Caco-2 (cell line): ENCODE results near the gene ACLY. TPM values are rescaled to one million over a fixed set of nuclear protein-coding genes. Genes with fewer than 3 reads are reported as not detected.

Experiments used
- BruUV-seq: library from RNA; stranded (reverse); fragments of 400-500 nt; replicated peaks from 2 replicates; lab custom pipeline; 2021; lab: Mats Ljungman, UMichigan
- CTCF ChIA-PET: fragments of 300-600 bp; sonication (Branson Sonifier 250); formaldehyde crosslinking; loops from one replicate; lab custom pipeline; 2022; ENCODE audit warnings: antibody characterized with exemption; lab: Charles Lee
- POLR2A ChIA-PET: fragments of 300-600 bp; sonication (Branson Sonifier 250); formaldehyde crosslinking; loops from one replicate; lab custom pipeline; 2022; ENCODE audit warnings: antibody characterized with exemption; lab: Charles Lee
- DNase-seq, 2 experiments: peaks; one replicate each; pipeline versions ENCODE4 v3.0.0 to v3.0.0-alpha.2; 2020 to 2022
- H3K27me3 ChIP-seq: replicated peaks from 2 replicates; pipeline ENCODE4 v1.6.0; 2011; ENCODE audit warnings: low read length; ENCODE audit not compliant: control insufficient read depth, insufficient read depth
- H3K36me3 ChIP-seq: 2 replicates; pipeline ENCODE4 v1.5.1; 2011; ENCODE audit warnings: low read length; ENCODE audit not compliant: control insufficient read depth, insufficient read depth
- H3K4me1 ChIP-seq: fragments of 250-450 bp; sonication (Bioruptor Pico); 2 replicates; pipeline ENCODE4 v1.5.1; 2020; ENCODE audit warnings: mild to moderate bottlenecking
- H3K4me3 ChIP-seq: 2 replicates; pipeline ENCODE4 v1.5.1; 2011; ENCODE audit warnings: low read depth, mild to moderate bottlenecking, control low read depth, low read length
- H3K9me3 ChIP-seq: fragments of 250-450 bp; sonication (Bioruptor Pico); 2 replicates; pipeline ENCODE4 v1.5.1; 2020; ENCODE audit warnings: mild to moderate bottlenecking, moderate library complexity
- H3K27ac Mint-ChIP-seq: one replicate; pipeline ENCODE4 v1.8.0; 2022; ENCODE audit warnings: mixed read lengths; ENCODE audit not compliant: unreplicated experiment
- H3K27me3 Mint-ChIP-seq: one replicate; pipeline ENCODE4 v1.8.0; 2022; ENCODE audit warnings: mixed read lengths; ENCODE audit not compliant: insufficient read depth, unreplicated experiment
- H3K36me3 Mint-ChIP-seq: one replicate; pipeline ENCODE4 v1.8.0; 2022; ENCODE audit warnings: mild to moderate bottlenecking, mixed read lengths; ENCODE audit not compliant: insufficient read depth, unreplicated experiment
- H3K4me1 Mint-ChIP-seq: one replicate; pipeline ENCODE4 v1.8.0; 2022; ENCODE audit warnings: low read depth, mixed read lengths; ENCODE audit not compliant: unreplicated experiment
- H3K4me3 Mint-ChIP-seq: one replicate; pipeline ENCODE4 v1.8.0; 2022; ENCODE audit warnings: mild to moderate bottlenecking, moderate library complexity, mixed read lengths; ENCODE audit not compliant: unreplicated experiment
- H3K9me3 Mint-ChIP-seq: one replicate; pipeline ENCODE4 v1.8.0; 2022; ENCODE audit warnings: mixed read lengths; ENCODE audit not compliant: unreplicated experiment
- intact Hi-C: fragments of 100-400 bp; cut with micrococcal nuclease; formaldehyde crosslinking; loops from one replicate; pipeline ENCODE4 v1.10.0; 2022; ENCODE audit not compliant: unreplicated experiment
- total RNA-seq: library from RNA; stranded (reverse); gene quantifications from 2 replicates; pipeline ENCODE4 v1.2.3, GENCODE V29; 2022
- TF ChIP-seq, protein P1 (sequence below), 2 experiments: fragments of 200-600 bp in 1 of 2; IDR thresholded peaks; 1 replicate in 1 of 2; 2 replicates in 1 of 2; pipeline versions ENCODE4 v1.5.1 to v1.8.0; 2011 to 2022; ENCODE audit warnings: antibody characterized with exemption in 1 of 2, control low read depth in 1 of 2, inconsistent platforms in 1 of 2, low read depth in 1 of 2, low read length in 1 of 2, mild to moderate bottlenecking in 1 of 2, moderate library complexity in 1 of 2; ENCODE audit not compliant: insufficient read depth in 1 of 2, severe bottlenecking in 1 of 2, unreplicated experiment in 1 of 2

The ACLY gene
- total RNA-seq, 1 experiment from 2014 or later, result 246 TPM

DNA sequence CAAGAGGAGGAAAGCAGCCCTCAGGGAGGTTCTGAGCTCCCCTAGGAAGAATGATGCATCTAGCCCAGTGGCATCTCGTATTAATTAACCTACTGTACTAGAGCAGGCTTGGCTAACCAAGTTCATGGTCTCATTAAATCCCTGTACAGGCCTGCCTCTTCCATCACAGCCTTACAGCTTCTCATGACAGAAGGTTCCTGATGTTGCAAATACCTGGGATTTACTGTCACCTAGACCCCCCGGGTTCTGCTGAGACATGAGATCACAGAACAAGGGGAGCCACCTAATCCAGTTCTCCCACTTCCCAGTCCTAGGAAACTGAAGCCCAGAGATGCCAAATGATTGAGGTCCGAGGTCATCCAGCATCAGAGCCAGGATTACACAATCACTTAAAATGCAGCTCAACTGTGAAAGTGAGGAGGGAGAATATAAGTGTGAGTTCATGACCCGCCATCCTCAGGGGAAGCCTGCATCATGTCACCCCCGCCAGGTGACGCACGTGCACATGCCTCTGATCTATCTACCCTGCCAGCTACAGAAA, 23.9 kb downstream of the ACLY start:
- Histone ChIP-seq H3K4me3 (no peak overlapping the region), H3K4me1 (peaks cover 7% of the 10 kb centered on the region; the same call in 1 of the 2 replicates), H3K27me3 (no peaks in the 10 kb centered on the region), H3K36me3 (peaks cover 2% of the 10 kb centered on the region; the same call in 1 of the 2 replicates), H3K9me3 (no peaks in the 10 kb centered on the region)
- intact Hi-C loops, result loop anchor here (2.0 to 5.0 kb wide), 2 partner anchors 20 to 62 kb away; no protein-coding TSS in a partner anchor
- peak; percentile 54 to 65 for DNase-seq
- Mint-ChIP-seq H3K4me1 (peaks cover 24% of the 10 kb centered on the region), H3K4me3 (no peak overlapping the region), H3K9me3 (no peaks in the 10 kb centered on the region), H3K36me3 (peaks cover 94% of the 10 kb centered on the region), H3K27me3 (no peaks in the 10 kb centered on the region), H3K27ac (peak overlapping the region; percentile 68)
- CTCF ChIA-PET, result interaction anchor here (0.7 to 1.2 kb wide), 6 partner anchors 9 to 108 kb away, joined by 3 to 7 read pairs (median 3); partner anchors contain the start of genes JUP and ODAD4
- TF ChIP-seq, protein P1, sequence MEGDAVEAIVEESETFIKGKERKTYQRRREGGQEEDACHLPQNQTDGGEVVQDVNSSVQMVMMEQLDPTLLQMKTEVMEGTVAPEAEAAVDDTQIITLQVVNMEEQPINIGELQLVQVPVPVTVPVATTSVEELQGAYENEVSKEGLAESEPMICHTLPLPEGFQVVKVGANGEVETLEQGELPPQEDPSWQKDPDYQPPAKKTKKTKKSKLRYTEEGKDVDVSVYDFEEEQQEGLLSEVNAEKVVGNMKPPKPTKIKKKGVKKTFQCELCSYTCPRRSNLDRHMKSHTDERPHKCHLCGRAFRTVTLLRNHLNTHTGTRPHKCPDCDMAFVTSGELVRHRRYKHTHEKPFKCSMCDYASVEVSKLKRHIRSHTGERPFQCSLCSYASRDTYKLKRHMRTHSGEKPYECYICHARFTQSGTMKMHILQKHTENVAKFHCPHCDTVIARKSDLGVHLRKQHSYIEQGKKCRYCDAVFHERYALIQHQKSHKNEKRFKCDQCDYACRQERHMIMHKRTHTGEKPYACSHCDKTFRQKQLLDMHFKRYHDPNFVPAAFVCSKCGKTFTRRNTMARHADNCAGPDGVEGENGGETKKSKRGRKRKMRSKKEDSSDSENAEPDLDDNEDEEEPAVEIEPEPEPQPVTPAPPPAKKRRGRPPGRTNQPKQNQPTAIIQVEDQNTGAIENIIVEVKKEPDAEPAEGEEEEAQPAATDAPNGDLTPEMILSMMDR (IDR thresholded peaks at IDR 0.05; ENCODE audit: insufficient read depth in 1 of 2, low read depth in 1 of 2, low read length in 1 of 2, severe bottlenecking in 1 of 2, unreplicated experiment in 1 of 2), result no peak
- TSS peak; percentile 15 for BruUV-seq
- POLR2A ChIA-PET, result no interaction called here

DNA sequence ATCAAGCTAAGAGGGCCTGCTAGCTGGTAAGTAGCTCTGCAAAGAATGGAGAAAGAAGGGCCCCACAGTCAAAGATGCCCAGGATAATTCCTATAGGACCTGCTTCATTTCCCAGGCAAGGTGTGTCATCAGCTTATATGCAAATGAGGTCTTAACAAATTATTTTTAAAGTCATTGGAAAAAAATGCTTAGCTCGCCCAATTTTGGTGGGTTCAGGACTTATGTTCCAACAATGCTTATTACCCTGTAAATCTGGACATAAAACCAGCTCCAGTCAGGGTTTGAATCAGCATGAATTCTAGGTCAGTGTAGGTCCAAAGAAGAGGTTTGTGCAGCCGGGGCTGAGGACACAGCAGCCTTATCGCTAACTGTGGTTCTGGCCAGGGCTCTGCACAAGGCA, 25.4 kb downstream of the ACLY start:
- no peak overlapping the region for H3K4me3 Mint-ChIP-seq
- peaks cover 19% of the 10 kb centered on the region for H3K4me1 Mint-ChIP-seq
- DNase-seq, result no peak
- H3K4me3 ChIP-seq, result no peak overlapping the region
- ChIA-PET POLR2A (no interaction called here), CTCF (no interaction called here)
- peak overlapping the region; percentile 4 for H3K27ac Mint-ChIP-seq
- H3K36me3 ChIP-seq, result peaks cover 2% of the 10 kb centered on the region; the same call in 1 of the 2 replicates
- H3K27me3 ChIP-seq, result no peaks in the 10 kb centered on the region
- TF ChIP-seq, protein P1 (IDR thresholded peaks at IDR 0.05; ENCODE audit: insufficient read depth in 1 of 2, low read depth in 1 of 2, low read length in 1 of 2, severe bottlenecking in 1 of 2, unreplicated experiment in 1 of 2), result no peak
- H3K9me3 ChIP-seq, result no peaks in the 10 kb centered on the region
- intact Hi-C loops, result no loop called here
- H3K36me3 Mint-ChIP-seq, result peaks cover 94% of the 10 kb centered on the region
- H3K4me1 ChIP-seq, result peaks cover 7% of the 10 kb centered on the region; the same call in 1 of the 2 replicates
- BruUV-seq, result no TSS peak
- H3K27me3 Mint-ChIP-seq, result no peaks in the 10 kb centered on the region
- H3K9me3 Mint-ChIP-seq, result no peaks in the 10 kb centered on the region

DNA sequence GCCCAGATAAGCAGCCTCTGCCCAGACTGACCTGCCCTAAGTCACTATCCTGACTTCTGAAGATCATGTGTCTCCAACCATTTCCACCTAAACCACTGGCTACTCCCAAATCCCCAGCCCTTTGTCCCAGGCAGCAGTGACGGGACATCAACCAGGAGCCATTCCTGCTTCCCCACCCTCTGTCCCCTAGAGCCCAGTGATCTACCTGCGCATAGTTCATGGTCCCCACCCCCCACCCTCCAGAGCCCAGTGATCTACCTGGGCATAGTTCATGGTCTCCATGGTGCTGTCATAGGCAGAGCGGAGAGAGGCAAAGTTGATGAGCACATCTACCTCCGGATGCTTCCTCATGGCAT, 26.8 kb downstream of the ACLY start:
- POLR2A ChIA-PET, result no interaction called here
- H3K9me3 Mint-ChIP-seq, result no peaks in the 10 kb centered on the region

More for the DNA sequence above, 26.8 kb downstream of the ACLY start:
- peaks cover 7% of the 10 kb centered on the region; the same call in 1 of the 2 replicates for H3K4me1 ChIP-seq
- no peak overlapping the region for H3K4me3 ChIP-seq
- Mint-ChIP-seq H3K27me3 (no peaks in the 10 kb centered on the region), H3K27ac (no peak overlapping the region), H3K4me1 (peaks cover 19% of the 10 kb centered on the region), H3K4me3 (no peak overlapping the region), H3K36me3 (peaks cover 94% of the 10 kb centered on the region)
- no peaks in the 10 kb centered on the region for H3K27me3 ChIP-seq
- CTCF ChIA-PET, result no interaction called here
- H3K36me3 ChIP-seq, result peaks cover 3% of the 10 kb centered on the region; the same call in 1 of the 2 replicates
- DNase-seq, result no peak
- TF ChIP-seq, protein P1 (IDR thresholded peaks at IDR 0.05; ENCODE audit: insufficient read depth in 1 of 2, low read depth in 1 of 2, low read length in 1 of 2, severe bottlenecking in 1 of 2, unreplicated experiment in 1 of 2), result no peak
- BruUV-seq, result no TSS peak
- no peaks in the 10 kb centered on the region for H3K9me3 ChIP-seq
- intact Hi-C loops, result no loop called here
